Gastrocnemius medialis (tissue), 4 donors: ENCODE data around the gene SLC1A3. TPM values are rescaled to one million over a fixed set of nuclear protein-coding genes. Genes with fewer than 3 reads are reported as not detected.
"Not testable (repeated sequence)": the region's sequence is repeated elsewhere in the genome, so short reads cannot be mapped to it uniquely, and the experiment has no call there.

Experiments
- ATAC-seq, 2 donors: fragments of 150-250 bp; one replicate each; pipeline ENCODE4 v1.9.1; 2016
- DNase-seq, 2 donors: peaks; one replicate each; pipeline ENCODE4 v3.0.0-alpha.2; 2019
- H3K27ac ChIP-seq, 4 donors: fragments of 200-600 bp; sonication (generic); 1 replicate in 1 of 4; 2 replicates in 3 of 4; pipeline ENCODE4 v1.5.1; 2016 to 2018; ENCODE audit warnings: mild to moderate bottlenecking in 2 of 4, moderate library complexity in 1 of 4
- H3K27me3 ChIP-seq, 3 donors: fragments of 200-600 bp; sonication (generic) in 2 of 3; 1 replicate in 1 of 3; 2 replicates in 2 of 3; pipeline versions ENCODE4 v1.5.1 to v1.6.0; 2016 to 2019; ENCODE audit warnings: mild to moderate bottlenecking in 1 of 3, moderate library complexity in 1 of 3
- H3K36me3 ChIP-seq, 2 donors: fragments of 200-600 bp; sonication (generic) in 1 of 2; one replicate each; pipeline ENCODE4 v1.5.1; 2017 to 2018
- H3K4me1 ChIP-seq, 2 donors: fragments of 200-600 bp; sonication (generic) in 1 of 2; one replicate each; pipeline ENCODE4 v1.5.1; 2016 to 2017; ENCODE audit warnings: mild to moderate bottlenecking in 2 of 2
- H3K4me3 ChIP-seq, 4 donors: fragments of 200-600 bp; sonication (generic) in 3 of 4; 1 replicate in 1 of 4; 2 replicates in 3 of 4; pipeline ENCODE4 v1.5.1; 2016 to 2019; ENCODE audit warnings: mild to moderate bottlenecking in 2 of 4
- H3K9me3 ChIP-seq, 3 donors: fragments of 200-600 bp; sonication (generic) in 2 of 3; 1 replicate in 1 of 3; 2 replicates in 2 of 3; pipeline ENCODE4 v1.5.1; 2016 to 2019
- CTCF ChIP-seq, 5 experiments: fragments of 450-650 bp in 3 of 5; fragments of 200-600 bp in 2 of 5; sonication (generic) in 2 of 5; IDR thresholded peaks in 4 of 5; conservative IDR thresholded peaks in 1 of 5; 1 replicate in 4 of 5; 2 replicates in 1 of 5; pipeline ENCODE4 v1.5.1; 2016 to 2019; ENCODE audit warnings: antibody characterized with exemption in 5 of 5, mild to moderate bottlenecking in 3 of 5, moderate library complexity in 3 of 5
- POLR2A ChIP-seq, 2 donors: fragments of 450-650 bp; IDR thresholded peaks; one replicate each; pipeline ENCODE4 v1.6.1; 2017; ENCODE audit warnings: antibody characterized with exemption in 2 of 2, mild to moderate bottlenecking in 2 of 2, moderate library complexity in 2 of 2
- in situ Hi-C, 4 donors: fragments of 200-750 bp; cut with MboI; loops; one replicate each; pipeline versions ENCODE4 v1.15.0 to v1.8.0; 2017; ENCODE audit warnings: low sequenced_read_pairs in 4 of 4
- intact Hi-C: fragments of 100-400 bp; cut with DNase I; formaldehyde crosslinking; loops from one replicate; pipeline ENCODE4 v1.15.1; 2023; ENCODE audit warnings: low total_unique reads
- total RNA-seq, 4 donors: library from RNA; depleted of rRNA; stranded (reverse); fragments of >200 nt; gene quantifications; one replicate each; pipeline versions ENCODE4 v1.1.0 to v1.2.3, GENCODE V29; 2016

The SLC1A3 gene
- total RNA-seq, 4 donors from 2014 or later = 5.3 to 69.4 (median 17.4) TPM

GRCh38 chr5:36576721-36577120 lies 29.7 kb upstream of the SLC1A3 start:
- no peak for DNase-seq
- Histone ChIP-seq H3K9me3 (no peaks in the 10 kb centered on the region), H3K4me3 (no peak overlapping the region), H3K36me3 (no peaks in the 10 kb centered on the region), H3K27ac (no peak overlapping the region), H3K4me1 (no peaks in the 10 kb centered on the region), H3K27me3 (no peaks in the 10 kb centered on the region)
- intact Hi-C loops = no loop called here
- no peak for ATAC-seq
- in situ Hi-C loops = no loop called here
- TF ChIP-seq CTCF (IDR thresholded peaks at IDR 0.05 in 4 of 5, conservative IDR thresholded peaks at IDR 0.05 in 1 of 5) (no peak), POLR2A (IDR thresholded peaks at IDR 0.05) (no peak)

- in situ Hi-C loops, H3K4me1 ChIP-seq, H3K36me3 ChIP-seq, H3K27ac ChIP-seq, DNase-seq, H3K9me3 ChIP-seq, H3K4me3 ChIP-seq, intact Hi-C loops, ATAC-seq, H3K27me3 ChIP-seq: not testable (repeated sequence)
Measured at GRCh38 chr5:36579858-36580257, 26.5 kb upstream of the SLC1A3 start.

GRCh38 chr5:36581070-36581469 lies 25.3 kb upstream of the SLC1A3 start:
- no peak overlapping the region for H3K4me3 ChIP-seq
- H3K36me3 ChIP-seq = no peaks in the 10 kb centered on the region
- H3K27me3 ChIP-seq = no peaks in the 10 kb centered on the region
- no peak overlapping the region for H3K27ac ChIP-seq
- DNase-seq = no peak
- TF ChIP-seq POLR2A (IDR thresholded peaks at IDR 0.05) (no peak), CTCF (IDR thresholded peaks at IDR 0.05 in 4 of 5, conservative IDR thresholded peaks at IDR 0.05 in 1 of 5) (no peak)
- no peaks in the 10 kb centered on the region for H3K9me3 ChIP-seq
- no peak for ATAC-seq
- intact Hi-C loops = no loop called here
- in situ Hi-C loops = no loop called here
- H3K4me1 ChIP-seq = no peaks in the 10 kb centered on the region

GRCh38 chr5:36584009-36584875 lies 22.2 kb upstream of the SLC1A3 start:
- H3K4me3 ChIP-seq = no peak overlapping the region
- no peaks in the 10 kb centered on the region for H3K4me1 ChIP-seq
- no peaks in the 10 kb centered on the region for H3K36me3 ChIP-seq
- intact Hi-C loops = no loop called here
- no peak overlapping the region for H3K27ac ChIP-seq
- H3K9me3 ChIP-seq = no peaks in the 10 kb centered on the region
- ATAC-seq = no peak
- in situ Hi-C loops = no loop called here
- no peaks in the 10 kb centered on the region for H3K27me3 ChIP-seq
- DNase-seq = no peak
- TF ChIP-seq POLR2A (IDR thresholded peaks at IDR 0.05) (no peak), CTCF (IDR thresholded peaks at IDR 0.05 in 4 of 5, conservative IDR thresholded peaks at IDR 0.05 in 1 of 5) (no peak)

GRCh38 chr5:36585701-36586100 lies 20.7 kb upstream of the SLC1A3 start:
- in situ Hi-C loops (no loop called here), intact Hi-C loops (no loop called here)
- Histone ChIP-seq H3K27me3 (no peaks in the 10 kb centered on the region), H3K36me3 (no peaks in the 10 kb centered on the region), H3K9me3 (no peaks in the 10 kb centered on the region), H3K4me1 (no peaks in the 10 kb centered on the region), H3K4me3 (no peak overlapping the region), H3K27ac (no peak overlapping the region)
- DNase-seq (no peak), ATAC-seq (no peak)
- TF ChIP-seq POLR2A (IDR thresholded peaks at IDR 0.05) (no peak), CTCF (IDR thresholded peaks at IDR 0.05 in 4 of 5, conservative IDR thresholded peaks at IDR 0.05 in 1 of 5) (no peak)
